HepG2 (cell line): Measurements from ENCODE around the gene DUSP8.

Experiments
- MAZ ChIP-seq, 2 experiments: sonication (generic) in 1 of 2; formaldehyde crosslinking in 1 of 2; IDR thresholded peaks; 2 replicates each; pipeline versions ENCODE4 v1.5.0 to v1.6.1; 2012 to 2020; ENCODE audit warnings: low read depth in 2 of 2, mild to moderate bottlenecking in 2 of 2, borderline replicate concordance in 1 of 2, improper control_type of control experiment in 1 of 2, low read length in 1 of 2, missing genetic modification reagents in 1 of 2, moderate library complexity in 1 of 2
- POLR2A ChIP-seq, 2 experiments: IDR thresholded peaks; 2 replicates each; pipeline ENCODE4 v1.6.1; 2011; ENCODE audit warnings: low read depth in 2 of 2, low read length in 2 of 2, mild to moderate bottlenecking in 1 of 2, moderate library complexity in 1 of 2; ENCODE audit not compliant: insufficient read depth in 1 of 2
- RARA ChIP-seq: IDR thresholded peaks from 2 replicates; pipeline ENCODE4 v1.6.1; 2016; ENCODE audit warnings: missing genetic modification reagents, missing compliant biosample characterization
- RBM22 ChIP-seq: fragments of 200-400 bp; formaldehyde crosslinking; optimal IDR thresholded peaks from 2 replicates; pipeline ENCODE3; 2017; ENCODE audit warnings: mild to moderate bottlenecking, low read length, moderate library complexity
- RNF2 ChIP-seq: fragments of 450-650 bp; conservative IDR thresholded peaks from 2 replicates; pipeline ENCODE4 v1.6.1; 2016; ENCODE audit warnings: low read depth
- THYN1 ChIP-seq: sonication (generic); formaldehyde crosslinking; IDR thresholded peaks from 2 replicates; pipeline ENCODE4 v1.8.1; 2023; ENCODE audit warnings: low read depth, mild to moderate bottlenecking, moderate library complexity, missing genetic modification reagents, borderline replicate concordance
- ZFX ChIP-seq: sonication (generic); formaldehyde crosslinking; IDR thresholded peaks from 2 replicates; pipeline ENCODE4 v1.4.0; 2020; ENCODE audit warnings: mild to moderate bottlenecking, low read depth, missing genetic modification reagents, moderate library complexity
- TF ChIP-seq, protein P1 (sequence below): sonication (generic); formaldehyde crosslinking; IDR thresholded peaks from 2 replicates; pipeline ENCODE4 v1.5.0; 2020; ENCODE audit warnings: mild to moderate bottlenecking, missing genetic modification reagents, moderate library complexity
- TF ChIP-seq, protein P2 (sequence below): sonication (generic); formaldehyde crosslinking; IDR thresholded peaks from 2 replicates; pipeline ENCODE4 v1.4.0; 2020; ENCODE audit warnings: missing genetic modification reagents, mild to moderate bottlenecking, borderline replicate concordance

DNA sequence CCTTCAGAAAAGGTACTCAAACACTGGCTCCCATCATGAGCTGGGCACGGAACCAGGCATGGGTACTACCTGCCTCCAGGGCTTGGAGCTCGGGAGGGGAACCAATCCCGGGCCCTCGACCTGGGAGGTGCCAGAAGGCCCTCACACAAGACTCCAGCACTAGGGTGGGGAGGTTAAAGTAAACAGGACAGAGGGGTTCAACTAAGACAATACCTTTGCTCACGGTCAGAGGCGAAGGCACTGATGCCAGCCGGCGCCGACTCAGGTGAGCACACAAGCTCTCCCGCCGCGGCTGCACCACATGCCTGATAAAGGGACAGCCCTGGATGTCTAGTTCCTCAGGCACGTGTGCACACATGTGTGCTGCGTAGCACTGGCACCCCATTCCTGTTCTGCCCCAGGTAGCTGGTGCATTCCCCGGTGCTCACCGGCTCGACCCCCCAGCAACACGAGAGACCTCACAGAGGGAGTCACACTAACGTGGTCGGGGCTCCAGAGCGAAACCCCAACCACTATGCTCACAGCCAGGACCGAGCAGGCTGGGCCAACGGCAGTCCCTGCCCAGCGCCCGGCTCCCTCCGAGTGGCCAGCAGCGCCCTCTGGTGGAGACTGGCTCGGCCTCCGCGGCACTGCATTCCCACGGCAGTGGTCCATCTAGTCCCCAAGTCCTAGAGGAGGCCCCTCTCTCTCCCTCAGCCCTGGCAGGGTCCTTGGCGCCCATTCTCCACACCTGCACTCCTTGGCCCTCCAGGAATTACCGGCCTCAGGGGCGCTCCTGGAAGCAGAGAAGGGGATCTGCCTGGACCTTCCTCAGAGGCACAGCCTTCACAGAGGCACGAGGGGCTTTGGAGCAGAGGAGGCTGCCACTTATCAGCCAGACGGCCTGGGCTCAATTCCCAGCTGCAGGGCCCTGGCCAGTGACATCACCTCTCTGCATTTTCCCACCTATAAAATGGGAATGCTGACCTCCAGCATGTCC, 56.7 kb downstream of the DUSP8 start:
- TF ChIP-seq, protein P1, sequence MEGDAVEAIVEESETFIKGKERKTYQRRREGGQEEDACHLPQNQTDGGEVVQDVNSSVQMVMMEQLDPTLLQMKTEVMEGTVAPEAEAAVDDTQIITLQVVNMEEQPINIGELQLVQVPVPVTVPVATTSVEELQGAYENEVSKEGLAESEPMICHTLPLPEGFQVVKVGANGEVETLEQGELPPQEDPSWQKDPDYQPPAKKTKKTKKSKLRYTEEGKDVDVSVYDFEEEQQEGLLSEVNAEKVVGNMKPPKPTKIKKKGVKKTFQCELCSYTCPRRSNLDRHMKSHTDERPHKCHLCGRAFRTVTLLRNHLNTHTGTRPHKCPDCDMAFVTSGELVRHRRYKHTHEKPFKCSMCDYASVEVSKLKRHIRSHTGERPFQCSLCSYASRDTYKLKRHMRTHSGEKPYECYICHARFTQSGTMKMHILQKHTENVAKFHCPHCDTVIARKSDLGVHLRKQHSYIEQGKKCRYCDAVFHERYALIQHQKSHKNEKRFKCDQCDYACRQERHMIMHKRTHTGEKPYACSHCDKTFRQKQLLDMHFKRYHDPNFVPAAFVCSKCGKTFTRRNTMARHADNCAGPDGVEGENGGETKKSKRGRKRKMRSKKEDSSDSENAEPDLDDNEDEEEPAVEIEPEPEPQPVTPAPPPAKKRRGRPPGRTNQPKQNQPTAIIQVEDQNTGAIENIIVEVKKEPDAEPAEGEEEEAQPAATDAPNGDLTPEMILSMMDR (CRISPR knock-in tag): peak; percentile 98
- TF ChIP-seq RBM22 (no peak), POLR2A (IDR thresholded peaks at IDR 0.05; ENCODE audit: insufficient read depth in 1 of 2, low read depth in 2 of 2, low read length in 2 of 2) (no peak), THYN1 (CRISPR knock-in tag) (no peak), RNF2 (no peak), RARA (CRISPR knock-in tag) (no peak), MAZ (IDR thresholded peaks at IDR 0.05; ENCODE audit: borderline replicate concordance, low read depth, low read length) (no peak), MAZ (CRISPR knock-in tag; IDR thresholded peaks at IDR 0.05; ENCODE audit: low read depth) (0 out of 2 replicates have a peak, but pooled peaks have one; percentile 31), ZFX (CRISPR knock-in tag) (no peak; the same call in 1 of the 2 replicates)
- TF ChIP-seq, protein P2, sequence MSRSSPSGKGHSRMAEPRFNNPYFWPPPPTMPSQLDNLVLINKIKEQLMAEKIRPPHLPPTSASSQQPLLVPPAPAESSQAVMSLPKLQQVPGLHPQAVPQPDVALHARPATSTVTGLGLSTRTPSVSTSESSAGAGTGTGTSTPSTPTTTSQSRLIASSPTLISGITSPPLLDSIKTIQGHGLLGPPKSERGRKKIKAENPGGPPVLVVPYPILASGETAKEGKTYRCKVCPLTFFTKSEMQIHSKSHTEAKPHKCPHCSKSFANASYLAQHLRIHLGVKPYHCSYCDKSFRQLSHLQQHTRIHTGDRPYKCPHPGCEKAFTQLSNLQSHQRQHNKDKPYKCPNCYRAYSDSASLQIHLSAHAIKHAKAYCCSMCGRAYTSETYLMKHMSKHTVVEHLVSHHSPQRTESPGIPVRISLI (CRISPR knock-in tag): no peak
